CD4-positive, alpha-beta T cell treated with Interferon gamma for 1 hour (primary cell): ENCODE results near the gene FKBP8.
"Not testable (repeated sequence)": the region's sequence is repeated elsewhere in the genome, so short reads cannot be mapped to it uniquely, and the experiment has no call there.

Source experiments
- DNase-seq: peaks from one replicate; pipeline ENCODE4 v3.0.0-alpha.2; 2020

FKBP8 gene

DNA sequence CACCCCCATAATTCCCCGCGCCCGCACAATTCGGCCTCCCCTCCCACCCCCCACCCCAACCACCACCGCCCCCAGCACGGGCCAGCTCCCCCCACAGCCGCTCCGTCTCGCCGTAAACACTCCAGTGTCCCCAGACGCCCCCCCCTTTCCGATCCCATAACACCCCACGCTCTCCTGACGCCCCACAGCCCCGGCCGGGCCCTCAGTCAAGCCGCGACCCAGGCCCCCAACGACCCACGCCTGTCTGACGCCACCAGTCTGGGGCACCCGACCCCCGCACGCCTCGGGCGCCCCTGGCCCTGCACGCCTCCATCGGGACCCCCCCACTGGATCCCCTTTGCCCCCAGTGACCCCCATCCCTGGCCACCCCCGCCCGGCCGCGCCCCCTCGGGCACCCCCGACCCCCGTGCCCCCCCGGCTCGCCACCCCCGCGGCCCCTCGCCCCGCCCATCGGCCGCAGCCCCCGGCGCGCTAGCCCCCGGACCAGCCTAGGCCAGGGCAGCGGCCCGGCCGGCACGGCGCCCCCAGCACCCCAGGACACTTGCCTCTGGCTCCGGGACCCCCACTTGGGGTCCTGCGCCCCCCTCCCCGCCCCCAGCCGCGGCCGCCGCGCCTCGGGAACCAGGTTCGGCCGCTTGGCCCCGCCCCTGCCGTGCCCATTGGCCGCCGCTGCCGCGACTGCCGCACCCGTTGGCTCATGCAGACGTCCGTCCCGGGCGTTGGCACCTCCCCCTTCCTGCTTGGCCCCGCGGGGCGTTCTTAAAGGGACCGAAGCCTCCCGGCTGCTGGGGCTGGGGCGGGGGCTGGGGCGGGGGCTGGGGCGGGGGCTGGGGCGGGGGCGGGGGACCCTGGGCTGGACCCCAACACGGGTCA is at the start of gene FKBP8:
TSS of gene FKBP8 (minus strand) at position 633 of the 873 bp plus-strand sequence. CDS start 1,603 bp downstream, outside the sequence.
- DNase-seq = peak; percentile 92

GRCh38 chr19:18592732-18593131 is 49.4 kb upstream of the FKBP8 start:
- not testable (repeated sequence) for DNase-seq

DNA sequence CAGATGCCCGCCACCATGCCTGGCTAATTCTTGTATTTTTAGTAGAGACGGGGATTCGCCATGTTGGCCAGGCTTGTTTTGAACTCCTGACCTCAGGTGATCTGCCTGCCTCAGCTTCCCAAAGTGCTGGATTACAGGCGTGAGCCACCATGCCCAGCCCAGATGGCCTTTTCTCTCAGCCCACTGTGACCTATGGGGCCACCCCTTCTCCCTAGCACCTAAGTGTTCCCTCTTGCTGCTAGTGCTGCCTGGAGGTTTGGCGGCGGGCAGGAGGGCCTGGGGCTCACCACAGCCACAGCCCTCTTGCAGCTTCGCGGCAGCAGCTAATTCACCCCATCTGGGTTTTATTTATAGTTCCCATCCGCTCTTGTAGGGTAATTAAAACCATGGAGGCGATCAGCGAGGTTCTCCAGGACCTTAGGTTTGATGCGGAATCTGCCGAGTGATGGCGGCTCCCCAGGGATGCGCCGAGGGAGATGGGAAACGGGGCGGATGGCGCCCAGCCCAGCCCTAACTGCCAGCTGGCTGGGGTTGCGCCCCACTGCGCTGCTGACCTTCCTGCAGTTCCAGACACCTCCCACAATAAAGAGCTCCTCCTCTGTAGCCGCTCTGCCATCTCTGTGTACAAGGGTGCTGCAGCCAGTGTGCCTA is 48.5 kb upstream of the FKBP8 start:
- DNase-seq = no peak

- DNase-seq = peak; percentile 34
Measured at GRCh38 chr19:18590273-18591272, 47.2 kb upstream of the FKBP8 start.

GRCh38 chr19:18589380-18590272 is 46.3 kb upstream of the FKBP8 start:
- peak; percentile 71 for DNase-seq

DNA sequence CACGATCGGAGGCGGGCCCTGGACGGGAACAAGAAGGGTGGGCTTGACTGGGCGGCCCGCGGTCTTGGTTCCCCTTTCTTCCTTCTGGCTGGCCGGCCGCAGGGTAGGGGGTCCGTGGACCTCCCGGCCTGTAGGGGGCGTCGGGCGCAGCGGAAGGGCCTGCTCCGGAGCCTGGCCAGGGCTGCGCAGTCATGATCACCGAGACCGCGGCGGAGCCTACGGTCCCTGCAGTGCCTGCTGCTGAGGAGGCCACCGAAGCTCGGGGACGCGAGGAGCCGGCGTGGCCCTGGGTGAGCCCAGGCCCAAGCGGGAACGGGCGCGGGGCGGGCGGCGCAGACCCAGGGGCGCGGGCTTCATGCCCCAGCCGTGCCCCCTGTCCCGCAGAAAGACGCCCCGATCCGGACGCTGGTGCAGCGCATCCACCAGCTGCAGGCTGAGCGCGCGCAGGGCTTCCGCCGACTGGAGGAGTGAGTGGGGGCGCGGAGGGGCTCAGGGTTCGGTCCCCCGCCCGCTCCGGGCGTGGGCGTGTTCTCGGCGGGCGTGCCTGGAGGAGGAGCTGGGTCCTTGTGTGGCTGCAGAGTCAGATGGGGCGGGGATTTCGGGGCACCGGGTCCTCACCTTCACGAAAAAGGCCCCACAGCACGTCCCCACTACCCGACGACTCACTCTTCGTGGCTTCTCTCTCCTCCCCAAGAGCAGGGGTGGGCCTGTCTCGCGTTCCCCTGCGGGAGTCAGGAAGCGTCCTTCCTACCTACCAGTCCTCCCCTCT is 45.4 kb upstream of the FKBP8 start, which contains the start of gene REX1BD:
TSS of gene REX1BD (plus strand) at position 188 of the 769 bp plus-strand sequence. CDS start at position 192, 4 bp downstream.
- DNase-seq = peak; percentile 86

GRCh38 chr19:18587962-18588610 is 44.7 kb upstream of the FKBP8 start:
- no peak for DNase-seq

DNA sequence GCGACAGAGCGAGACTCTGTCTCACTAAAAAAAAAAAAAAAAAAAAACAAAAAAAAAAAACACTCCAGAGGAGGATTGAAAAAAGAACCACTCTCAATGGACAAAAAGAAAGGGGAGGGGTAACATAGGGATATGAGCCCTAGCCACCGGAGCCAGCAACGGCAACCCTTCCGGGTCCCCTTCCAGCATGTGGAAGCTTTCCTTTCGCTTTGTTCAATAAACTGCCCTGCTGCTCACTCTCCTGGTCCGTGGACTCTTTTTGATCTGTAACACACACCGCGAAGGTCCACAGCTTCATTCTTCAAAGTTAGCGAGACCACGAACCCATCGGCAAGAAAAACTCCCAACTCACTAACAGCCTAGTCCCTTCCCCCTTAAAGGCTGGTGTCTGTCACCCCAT is 44.2 kb upstream of the FKBP8 start:
- DNase-seq = no peak

- DNase-seq = no peak
Measured at GRCh38 chr19:18586306-18586705, 42.9 kb upstream of the FKBP8 start.

- no peak for DNase-seq
Measured at GRCh38 chr19:18580311-18580710, 36.9 kb upstream of the FKBP8 start.

GRCh38 chr19:18577365-18577914 is 34.1 kb upstream of the FKBP8 start:
- DNase-seq = no peak

DNA sequence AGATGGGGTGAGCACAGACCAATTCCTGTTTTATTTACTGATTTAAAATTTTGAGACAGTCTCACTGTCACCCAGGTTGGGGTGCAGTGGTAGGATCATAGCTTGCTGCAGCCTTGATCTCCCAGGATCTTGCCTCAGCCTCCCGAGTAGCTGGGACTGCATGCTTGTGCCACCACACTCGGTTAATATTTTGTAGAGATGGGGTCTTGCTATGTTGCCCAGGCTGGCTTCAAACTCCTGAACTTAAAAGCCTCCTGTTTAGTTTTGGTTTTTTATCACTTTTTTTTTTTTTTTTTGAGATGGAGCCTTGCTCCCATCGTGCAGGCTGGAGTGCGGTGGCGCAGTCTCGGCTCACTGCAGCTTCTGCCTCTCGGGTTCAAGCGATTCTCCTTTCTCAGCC is 33.0 kb upstream of the FKBP8 start:
- DNase-seq = no peak

DNA sequence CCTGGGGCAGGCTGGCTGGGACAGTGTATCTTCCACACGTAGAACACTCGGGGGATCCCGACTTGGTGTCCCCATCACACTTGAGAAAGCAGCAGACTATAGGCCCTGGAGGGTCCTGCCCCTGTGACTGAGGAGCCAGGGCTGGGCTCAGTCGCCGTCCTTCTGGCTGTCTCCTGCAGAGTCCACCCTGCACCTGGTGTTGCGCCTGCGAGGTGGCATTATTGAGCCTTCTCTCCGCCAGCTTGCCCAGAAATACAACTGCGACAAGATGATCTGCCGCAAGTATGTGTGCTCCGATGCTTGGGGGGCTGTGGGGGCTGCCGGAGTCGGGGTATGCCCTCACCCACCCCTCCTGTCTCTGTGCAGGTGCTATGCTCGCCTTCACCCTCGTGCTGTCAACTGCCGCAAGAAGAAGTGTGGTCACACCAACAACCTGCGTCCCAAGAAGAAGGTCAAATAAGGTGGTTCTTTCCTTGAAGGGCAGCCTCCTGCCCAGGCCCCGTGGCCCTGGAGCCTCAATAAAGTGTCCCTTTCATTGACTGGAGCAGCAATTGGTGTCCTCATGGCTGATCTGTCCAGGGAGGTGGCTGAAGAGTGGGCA is 31.4 kb upstream of the FKBP8 start:
- no peak for DNase-seq

DNA sequence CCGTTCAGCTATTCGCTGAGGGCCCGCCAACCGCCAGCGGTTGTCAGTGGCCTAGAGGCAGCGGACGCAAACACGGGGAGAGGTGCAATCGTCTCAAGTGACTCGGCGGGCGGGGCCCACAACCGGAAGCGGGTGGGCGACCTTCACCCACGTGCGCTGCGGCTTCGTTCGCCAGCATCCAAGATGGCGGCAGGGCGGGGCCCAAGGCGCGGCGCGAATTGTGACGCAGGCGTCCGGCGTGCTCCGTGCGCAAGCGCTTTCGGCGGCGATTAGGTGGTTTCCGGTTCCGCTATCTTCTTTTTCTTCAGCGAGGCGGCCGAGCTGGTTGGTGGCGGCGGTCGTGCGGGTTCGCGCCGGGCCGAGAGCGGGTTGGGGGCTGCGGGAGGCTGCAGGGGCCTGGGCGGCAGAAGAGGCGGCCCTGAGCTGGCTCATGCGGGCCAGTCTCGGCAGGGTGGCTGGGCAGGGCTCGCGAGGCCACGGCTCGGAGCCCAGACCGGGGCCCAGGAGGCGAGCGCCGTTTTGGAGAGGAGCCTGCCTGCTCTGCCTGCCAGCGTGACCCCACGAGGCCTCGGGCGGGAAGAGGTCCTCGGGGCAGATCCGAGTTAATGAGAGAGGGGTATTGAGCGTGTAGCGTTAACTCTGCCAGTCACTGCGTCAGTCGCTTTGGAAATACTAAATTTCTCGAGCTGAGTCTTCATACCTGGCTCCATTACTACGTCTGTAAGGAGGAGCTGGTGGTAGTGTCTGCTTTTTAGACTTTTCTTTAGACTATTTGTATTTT is 28.4 kb upstream of the FKBP8 start, which contains the start of gene UBA52:
TSS of gene UBA52 (plus strand) at position 294 of the 781 bp plus-strand sequence. CDS start 1,444 bp downstream, outside the sequence.
- DNase-seq = peak; percentile 98

- no peak for DNase-seq
Measured at GRCh38 chr19:18568367-18568766, 25.0 kb upstream of the FKBP8 start.

- DNase-seq = no peak
Measured at GRCh38 chr19:18566953-18567352, 23.6 kb upstream of the FKBP8 start.

GRCh38 chr19:18562086-18562485 is 18.7 kb upstream of the FKBP8 start:
- no peak for DNase-seq

- DNase-seq = no peak
Measured at GRCh38 chr19:18559685-18560084, 16.3 kb upstream of the FKBP8 start.

DNA sequence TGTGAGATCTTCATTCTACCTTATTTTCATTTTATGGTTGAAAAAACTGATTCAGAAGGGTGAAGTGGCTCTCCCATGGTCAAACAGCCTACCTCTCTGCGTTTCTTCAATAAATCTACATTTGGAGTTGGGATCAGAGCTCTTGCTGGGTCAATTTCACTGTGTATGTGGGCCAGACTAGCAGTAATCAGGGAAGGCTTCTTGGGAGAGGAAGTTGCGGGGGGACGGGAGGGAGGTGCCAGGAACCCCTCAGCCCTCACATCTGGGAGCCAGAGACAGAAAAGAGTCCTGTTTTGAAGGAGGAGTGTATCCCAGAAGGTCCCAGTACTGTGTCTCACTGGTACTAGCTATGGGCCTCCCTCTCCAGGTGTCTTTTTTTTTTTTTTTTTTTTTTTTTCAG is 15.2 kb upstream of the FKBP8 start:
- DNase-seq = no peak
